Activated CD4-positive, alpha-beta T cell treated with anti-CD3 and anti-CD28 coated beads, Interleukin-2, amount 50 U/mL, for 1 hour (primary cell): Measurements from ENCODE around the gene LRRC46.

ENCODE experiments used
- DNase-seq: peaks from one replicate; pipeline ENCODE4 v3.0.0-alpha.2; 2020

Gene LRRC46, protein sequence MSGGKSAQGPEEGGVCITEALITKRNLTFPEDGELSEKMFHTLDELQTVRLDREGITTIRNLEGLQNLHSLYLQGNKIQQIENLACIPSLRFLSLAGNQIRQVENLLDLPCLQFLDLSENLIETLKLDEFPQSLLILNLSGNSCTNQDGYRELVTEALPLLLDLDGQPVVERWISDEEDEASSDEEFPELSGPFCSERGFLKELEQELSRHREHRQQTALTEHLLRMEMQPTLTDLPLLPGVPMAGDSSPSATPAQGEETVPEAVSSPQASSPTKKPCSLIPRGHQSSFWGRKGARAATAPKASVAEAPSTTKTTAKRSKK

DNA sequence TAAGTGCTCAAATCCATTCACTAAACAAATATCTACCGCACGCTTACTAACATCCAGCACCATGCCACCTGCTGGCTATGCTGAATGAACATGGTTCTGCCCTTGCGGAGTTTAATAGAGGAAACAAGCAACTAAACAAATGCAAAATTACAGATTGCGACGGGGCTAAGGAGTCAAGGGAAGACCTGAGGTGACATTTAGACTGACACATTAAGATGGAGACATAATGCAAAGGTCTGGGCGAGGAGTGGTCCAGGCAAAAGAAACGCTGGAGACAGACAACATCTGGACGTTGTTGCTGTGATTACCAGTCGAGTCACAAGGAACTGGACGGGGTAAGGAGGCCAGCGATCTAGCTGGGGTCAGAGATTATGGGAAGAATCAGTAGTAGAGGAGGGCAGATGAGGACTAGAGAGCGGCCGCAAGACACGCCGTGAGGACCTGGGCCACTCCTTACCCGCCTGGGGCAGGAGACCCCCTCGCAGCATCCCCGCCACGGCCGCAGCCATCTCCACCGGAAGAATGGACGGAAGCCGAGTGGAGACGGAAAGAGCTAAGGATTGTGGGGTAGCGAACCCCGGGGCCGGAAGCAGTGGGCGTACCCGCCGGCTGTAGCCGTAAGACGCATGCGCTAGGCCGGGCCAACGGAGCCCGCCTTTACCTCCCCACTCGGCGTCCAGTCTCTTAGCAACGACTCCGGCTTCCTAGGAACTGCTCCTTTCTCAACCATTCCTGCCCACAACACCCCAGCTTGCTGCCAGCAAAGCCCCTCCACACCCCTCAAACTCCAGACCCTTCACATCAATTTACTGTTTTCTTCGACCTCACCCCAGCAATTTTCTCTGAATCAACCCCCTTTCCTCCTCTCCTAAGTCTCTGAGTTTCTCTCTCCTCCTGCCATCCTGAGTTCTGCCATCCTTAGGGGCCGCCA is at the start of gene LRRC46, which contains the start of gene MRPL10:
LRRC46 (plus strand) TSS at position 668 of the 931 bp plus-strand sequence. CDS start 320 bp downstream, outside the sequence.
MRPL10 (minus strand) TSS at position 539 of the 931 bp plus-strand sequence; CDS start at position 509, 30 bp downstream.
- DNase-seq: peak; percentile 87

DNA sequence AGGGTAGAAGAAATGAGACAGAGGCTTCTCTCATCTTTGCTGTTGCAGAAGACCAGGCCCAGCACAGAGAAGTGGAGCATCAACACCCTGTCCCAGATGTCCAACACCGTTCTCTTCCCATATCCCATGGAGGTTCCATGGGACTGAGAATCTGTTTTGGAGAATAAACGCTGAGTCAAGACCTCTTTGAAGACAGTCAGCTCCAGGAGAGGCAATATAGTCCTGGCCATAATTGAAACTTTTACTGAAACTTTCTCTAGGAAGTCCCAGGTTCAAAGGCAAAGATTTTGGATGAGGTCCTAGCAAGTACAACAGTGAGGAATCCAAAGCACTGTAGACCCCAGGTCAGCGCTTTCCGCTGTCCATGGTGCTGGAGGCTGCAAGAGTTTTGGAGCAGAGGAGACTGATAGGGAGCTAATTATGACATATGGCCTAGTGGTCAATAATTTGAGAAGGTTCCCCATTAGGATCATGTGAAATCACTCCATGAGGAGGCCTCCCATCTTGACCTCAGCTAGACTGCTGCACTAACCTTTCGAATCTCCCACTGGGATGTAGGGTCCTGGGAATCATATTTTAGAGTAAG is 45.8 kb upstream of the LRRC46 start:
- DNase-seq: no peak

DNA sequence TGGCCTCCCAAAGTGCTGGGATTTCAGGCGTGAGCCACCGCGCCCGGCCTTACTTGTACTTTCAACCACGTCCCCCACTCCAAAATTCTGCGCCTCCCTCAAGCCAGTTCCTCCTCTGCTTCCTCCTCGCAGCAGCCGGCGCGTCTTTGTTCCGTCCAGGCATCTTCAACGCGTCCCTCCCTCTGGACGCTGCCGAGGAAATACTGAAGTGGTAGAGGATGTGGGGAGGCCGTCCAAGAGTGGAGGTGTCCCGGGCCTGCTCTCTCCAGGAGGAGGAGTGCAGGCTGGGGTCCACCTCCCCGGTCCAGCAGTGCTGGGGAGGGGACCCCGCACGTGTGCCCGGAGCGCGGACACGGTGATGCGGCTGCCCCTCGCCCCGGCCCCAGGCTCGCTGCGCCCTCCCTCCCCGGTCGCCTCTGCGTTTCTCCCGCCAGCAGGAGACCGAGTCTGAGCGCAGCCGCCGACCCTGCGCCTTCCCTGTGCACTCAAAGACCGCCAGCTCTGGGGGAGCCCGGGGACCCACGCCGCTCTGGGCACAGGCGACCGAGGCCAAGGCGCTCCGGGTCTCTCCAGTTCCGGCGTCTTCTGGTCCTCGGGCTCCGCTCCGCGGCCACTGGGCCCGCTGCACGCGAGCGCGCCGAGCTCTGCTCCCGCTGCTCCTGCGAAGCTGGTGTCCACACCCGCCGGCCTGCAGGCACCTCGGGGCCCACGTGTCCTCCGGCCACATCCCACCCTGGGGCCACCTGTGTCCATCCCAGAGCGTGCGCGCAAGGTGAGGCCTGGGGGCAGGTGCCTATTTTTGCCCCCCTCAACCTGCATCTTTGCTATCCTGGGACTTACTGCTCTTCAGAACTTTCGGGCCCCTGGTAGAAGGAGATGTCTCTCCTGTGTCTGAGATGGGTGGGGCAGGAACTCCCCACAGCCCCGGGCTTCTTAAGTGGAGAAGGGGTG is 41.6 kb upstream of the LRRC46 start:
- DNase-seq: peak; percentile 38

DNA sequence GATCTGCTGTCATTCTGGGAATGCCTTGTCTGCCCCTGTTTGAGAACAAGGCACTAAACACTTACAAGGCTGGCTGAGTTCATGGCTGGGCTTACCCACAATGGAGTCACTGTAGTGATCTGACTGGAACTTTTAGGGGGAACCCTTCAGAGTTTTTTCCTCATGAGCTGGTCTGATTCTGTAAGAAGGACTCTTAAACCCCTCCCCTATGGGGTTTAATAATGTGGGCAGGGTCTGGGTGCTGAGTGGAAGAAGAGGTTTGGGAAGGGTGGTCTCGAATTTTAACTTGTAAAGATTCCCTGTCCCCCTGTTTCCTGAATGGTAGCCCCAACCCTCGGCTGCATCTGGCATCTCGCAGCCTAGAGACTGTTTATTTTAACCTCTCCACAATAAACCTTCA is 40.4 kb upstream of the LRRC46 start:
- no peak for DNase-seq

DNA sequence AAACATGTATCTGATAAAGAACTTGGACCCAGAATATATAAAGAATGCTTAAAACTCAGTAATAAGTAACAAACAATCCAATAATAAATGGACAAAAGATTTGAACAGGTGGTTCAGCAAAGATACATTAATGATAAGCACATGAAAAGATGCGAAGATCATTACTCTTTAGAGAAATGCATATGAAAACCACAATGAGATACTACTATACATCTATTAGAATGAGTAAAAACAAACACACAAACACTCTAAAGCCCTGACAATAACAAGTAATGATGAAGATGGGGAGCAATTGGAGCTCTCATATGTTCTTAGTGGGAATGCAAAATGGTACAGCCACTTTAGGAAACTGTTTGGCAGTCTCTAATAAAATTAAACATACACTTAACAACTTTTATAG is 39.0 kb upstream of the LRRC46 start:
- DNase-seq: no peak

DNA sequence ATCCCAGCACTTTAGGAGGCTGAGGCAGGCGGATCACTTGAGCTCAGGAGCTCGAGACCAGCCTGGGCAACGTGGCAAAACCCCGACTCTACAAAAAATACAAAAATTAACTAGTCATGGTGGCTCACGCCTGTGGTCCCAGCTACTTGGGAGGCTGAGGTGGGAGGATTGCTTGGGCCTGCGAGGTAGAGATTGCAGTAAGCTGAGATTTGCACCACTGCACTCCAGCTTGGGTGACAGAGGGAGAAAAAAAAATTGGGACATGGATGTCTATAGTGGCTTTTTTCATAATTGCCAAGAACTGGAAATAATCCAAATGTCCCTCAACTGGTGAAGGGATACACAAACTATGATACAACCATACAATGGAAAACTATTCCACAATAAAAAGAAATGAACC is 38.5 kb upstream of the LRRC46 start:
- no peak for DNase-seq

DNA sequence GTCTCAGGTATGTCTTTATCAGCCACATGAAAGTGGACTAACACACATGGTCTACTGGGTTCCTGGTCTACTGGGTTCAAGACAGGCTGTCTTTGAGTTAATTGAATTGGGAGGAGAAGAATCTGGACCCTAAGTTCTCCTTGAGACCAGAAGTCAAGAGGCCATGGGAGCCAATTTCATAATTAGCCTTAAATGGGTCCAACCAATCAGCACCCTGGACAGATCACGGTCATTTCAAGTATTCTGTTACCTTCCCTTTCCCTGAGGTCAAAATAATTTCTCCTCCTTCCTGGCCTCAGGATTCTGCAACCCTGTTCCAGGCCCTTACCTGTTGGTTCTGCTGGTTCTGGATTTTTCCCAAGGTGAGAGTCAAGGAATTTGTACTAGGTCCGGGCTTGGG is 33.7 kb upstream of the LRRC46 start:
- no peak for DNase-seq

DNA sequence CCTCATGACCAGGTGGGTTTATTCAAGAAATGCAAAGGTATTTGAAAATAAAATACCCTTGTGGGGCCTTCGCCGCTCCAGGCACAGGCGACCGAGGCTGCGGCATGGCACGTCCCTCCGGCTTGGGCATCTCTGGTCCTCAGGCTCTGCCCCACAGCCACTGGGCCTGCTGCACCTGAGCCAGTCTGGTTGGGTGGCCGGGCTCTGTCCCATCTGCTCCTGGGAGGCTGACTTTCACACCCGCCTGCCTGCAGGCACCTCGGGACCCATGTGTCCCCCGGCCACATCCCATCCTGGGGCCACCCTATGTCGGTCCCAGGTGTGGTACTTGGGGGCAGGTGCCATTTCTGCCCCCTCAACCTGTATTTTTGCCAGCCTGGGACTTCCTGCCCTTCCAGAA is 30.8 kb upstream of the LRRC46 start:
- no peak for DNase-seq

DNA sequence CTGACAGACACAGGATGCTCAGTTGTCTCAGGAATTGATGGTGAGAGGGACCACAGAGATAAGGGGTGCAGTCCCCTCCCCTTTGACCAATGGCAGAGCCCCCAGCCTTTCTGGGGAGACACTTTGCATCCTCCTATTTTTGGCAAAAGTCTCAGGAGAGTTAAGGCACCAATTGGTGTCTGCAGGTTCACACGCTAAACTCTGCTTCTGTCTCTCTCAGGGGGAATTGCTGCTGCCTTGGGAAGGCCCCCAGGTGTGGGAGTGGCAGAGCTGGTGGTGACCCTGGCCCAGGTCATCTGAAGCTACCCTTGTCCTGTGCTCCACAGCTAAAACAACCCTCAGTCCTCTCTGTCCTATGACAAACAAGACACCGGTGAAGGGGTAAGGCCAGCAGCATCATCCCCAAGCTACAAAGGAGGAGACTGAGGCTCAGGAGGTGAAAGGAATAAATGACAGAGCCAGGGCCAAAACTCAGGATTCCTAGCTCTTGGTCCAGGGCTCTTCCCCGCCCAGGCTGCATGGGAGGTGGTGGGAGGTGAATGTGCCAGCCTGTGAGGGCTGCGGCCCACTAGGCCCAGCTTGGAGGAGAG is 30.2 kb upstream of the LRRC46 start:
- DNase-seq: no peak

DNA sequence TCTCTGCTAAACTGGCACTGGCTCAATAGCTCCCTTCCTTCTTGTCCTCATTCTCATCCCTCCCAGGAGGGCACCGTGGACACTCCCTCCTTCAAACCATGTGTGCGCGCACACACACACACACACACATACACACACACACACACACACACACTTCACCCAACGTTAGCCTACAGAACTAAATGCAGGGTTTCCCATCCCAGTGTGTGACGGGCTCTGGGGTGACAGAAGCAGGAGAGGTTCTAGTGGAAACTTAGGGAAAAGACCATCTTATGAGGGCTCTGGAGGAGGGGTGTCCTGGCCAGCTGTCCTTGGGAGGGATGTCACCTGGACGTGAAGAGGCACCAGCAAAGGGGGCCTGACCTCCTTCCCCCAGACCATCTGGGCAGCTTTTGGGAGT is 29.6 kb upstream of the LRRC46 start:
- no peak for DNase-seq

DNA sequence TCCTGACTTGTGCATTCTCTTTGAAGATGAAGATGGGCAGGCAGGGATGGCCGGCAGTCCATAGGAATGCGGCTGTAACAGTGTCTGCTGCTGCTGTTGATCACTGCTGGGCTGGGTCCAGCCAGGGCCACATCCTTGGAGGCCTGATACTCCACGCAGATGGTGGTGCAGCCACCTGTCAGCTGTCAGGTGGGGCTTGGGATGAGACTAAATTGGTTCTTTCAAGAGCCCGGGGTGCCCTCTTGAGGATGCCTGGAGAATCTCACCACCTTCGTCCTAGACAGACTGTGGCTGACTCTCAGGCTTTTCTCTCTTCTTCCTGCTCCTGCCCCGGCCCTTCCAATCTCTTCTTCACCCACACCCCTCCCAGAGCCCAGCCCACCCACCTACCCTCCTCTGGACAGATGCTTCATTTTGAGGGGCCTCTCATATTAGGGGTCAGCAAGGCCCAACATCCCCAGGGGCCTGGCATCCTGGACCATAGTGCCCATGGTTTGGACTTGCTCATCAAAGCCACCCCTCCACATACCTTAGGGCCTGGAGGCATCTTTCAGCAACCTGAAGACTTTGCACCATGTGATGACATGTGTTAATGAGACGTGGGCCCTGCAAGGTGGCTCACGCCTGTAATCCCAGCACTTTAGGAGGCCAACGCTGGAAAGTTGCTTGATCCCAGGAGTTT is 29.0 kb upstream of the LRRC46 start:
- peak; percentile 56 for DNase-seq

DNA sequence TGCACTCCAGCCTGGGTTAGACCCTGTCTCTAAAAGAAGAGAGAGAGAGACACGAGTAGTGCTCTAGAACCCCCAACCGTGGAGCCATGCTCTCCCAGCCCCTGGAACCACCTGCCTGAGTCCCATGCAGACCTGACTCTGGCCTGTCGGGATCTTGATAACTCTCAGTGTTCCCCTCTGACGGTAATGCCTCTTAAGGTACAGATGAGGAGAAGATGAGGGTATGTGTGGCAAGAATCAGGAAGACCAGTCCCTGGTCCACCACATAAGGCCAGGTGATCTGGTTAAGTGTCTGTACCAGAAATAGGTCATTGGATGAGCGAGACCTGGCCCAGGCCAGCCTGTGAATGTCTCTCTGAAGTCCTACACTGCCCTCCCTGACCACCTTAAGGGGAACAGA is 28.3 kb upstream of the LRRC46 start:
- no peak for DNase-seq

DNA sequence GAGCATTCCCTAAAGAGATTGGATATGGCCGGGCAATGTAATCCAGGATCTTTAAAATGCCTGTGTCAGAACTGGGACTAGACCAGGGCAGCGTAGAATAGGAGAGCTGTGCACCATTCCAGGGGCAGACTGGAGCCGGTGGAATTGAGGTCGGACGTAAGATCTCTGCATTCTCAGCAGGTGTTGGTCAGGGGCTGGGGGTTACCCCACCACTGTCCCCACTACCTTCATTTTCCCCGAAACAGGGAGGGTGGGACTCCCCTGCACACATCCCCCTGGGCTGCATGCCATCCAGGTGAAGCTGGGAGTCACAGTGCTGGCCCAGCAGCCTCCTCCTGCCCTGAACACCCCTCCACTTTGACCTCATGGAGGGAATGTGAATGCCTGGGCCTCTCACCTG is 27.7 kb upstream of the LRRC46 start:
- DNase-seq: no peak

DNA sequence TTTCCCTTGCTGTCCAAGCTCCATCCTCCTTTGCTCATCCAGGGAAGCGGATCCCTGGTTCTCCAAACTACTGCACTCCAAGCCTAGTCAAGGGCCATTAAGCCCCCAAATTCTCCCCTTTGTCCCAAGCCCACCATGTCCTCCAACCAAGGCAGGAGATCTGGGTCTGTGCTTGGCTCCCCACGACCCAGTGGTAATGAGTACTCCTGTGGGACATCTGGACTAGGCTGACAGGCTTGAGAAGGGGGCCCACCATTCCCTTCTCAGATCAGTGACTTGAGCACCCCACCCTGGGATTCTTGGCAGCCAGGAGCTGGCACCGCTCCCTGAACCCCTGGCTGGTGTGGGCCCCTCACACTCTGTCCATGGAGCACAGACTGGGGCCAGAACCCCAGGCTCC is 27.0 kb upstream of the LRRC46 start:
- no peak for DNase-seq

DNA sequence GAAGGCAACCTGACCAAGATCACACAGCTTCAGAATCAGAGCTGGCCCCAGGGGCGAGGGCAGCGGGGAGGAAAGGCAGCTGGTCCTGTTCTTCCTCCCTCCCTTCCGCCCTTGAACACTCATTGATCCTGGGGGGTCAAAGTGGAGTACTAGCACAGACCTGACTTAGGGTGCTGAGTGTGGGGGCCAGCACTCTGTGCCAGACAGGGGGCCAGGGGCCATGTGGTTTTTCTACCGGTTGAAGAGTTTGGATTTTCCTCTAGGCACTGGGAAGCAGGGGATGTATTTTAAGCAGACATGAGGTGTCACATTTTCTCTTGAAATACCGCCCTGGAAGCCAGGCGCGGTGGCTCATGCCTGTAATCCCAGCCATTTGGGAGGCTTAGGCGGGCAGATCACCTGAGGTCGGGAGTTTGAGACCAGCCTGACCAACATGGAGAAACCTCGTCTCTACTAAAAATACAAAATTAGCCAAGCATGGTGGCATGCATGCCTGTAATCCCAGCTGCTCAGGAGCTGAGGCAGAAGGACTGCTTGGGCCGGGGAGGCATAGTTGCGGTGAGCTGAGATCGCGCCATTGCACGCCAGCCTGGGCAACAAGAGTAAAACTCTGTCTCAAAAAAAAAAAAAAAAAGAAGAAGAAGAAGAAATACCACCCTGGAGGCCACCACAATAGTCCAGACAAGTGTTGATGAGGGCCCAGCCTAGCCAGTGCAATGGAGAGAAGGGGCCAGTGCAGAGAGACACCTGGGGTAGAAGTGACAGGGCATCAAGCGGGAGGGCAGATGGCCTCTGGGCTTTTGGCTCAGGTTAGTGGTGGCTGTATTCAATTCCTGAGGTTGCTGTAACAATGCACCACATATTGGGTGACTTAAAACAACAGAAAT is 25.2 kb upstream of the LRRC46 start:
- no peak for DNase-seq

DNA sequence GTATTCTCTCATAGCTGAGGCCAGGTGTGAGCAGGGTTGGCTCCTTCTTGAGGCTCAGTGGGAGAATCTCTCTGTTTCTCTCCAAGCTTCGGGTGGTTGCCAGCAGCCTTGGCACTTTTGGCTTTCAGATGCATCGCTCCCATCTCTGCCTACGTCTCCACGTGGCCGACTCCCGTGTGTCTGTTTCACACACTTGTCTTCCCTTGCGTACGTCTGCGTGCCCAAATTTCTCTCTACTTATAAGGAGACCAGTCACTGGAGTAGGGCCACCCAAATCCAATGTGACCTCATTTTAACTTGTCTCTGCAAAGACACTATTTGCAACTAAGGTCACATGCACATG is 24.6 kb upstream of the LRRC46 start:
- no peak for DNase-seq

DNA sequence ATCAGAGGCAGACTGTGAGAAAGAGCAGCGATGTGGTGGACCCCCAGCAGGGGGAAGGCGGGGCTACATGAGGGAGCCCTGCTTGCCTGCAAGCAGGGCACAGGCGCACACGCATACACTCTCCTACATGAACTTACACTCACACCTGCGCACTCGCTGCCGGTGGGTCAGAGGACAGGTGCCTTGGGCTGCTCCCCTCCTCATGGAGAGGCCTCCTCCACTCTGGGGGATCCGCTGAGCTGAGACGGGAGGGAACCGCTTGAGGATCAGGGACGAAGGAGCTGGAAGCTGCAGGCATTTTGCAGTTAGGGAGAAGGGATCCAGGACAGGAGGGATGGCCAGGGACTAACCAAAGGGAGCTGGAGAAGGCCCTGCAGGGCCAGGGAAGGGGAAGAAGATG is 24.0 kb upstream of the LRRC46 start:
- no peak for DNase-seq

DNA sequence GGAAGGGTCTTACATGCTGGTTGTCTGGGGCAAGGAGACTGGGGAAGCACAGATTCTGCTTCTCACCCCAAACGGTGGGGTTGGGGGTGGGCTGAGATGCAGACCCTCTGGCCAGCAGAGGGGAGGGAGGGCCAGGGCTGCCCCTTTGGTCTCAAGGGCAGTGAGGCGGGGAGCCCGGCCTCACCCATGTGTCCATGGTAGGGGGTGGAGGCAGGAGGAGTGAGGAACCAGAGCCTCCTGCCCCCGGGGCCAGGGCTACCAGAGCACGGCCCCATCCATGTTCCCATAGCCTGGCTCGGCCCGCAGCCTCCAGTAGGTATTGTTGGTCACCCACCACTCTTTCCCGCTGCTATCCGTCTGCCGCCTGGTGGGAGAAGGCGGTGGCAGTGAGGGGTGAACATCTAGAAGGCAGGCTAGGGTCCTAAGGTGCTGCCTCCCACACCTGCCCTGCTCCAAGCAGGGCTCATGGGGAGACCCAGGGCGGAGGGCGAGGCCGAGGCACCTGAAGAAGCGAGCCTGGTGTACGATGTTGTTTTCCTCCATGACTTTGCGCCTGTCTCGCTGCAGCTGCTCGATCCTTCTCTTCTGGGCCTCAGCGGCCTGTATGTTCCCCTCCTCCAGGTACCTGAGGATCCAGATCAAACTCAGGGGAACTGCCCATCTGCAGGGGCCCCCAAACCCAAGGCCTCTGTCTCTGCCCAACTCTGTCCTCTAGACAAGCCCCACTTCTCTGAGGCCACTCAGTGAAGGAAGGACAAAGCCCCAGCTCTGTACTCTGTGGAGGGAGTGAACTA is 23.2 kb upstream of the LRRC46 start:
- no peak for DNase-seq

DNA sequence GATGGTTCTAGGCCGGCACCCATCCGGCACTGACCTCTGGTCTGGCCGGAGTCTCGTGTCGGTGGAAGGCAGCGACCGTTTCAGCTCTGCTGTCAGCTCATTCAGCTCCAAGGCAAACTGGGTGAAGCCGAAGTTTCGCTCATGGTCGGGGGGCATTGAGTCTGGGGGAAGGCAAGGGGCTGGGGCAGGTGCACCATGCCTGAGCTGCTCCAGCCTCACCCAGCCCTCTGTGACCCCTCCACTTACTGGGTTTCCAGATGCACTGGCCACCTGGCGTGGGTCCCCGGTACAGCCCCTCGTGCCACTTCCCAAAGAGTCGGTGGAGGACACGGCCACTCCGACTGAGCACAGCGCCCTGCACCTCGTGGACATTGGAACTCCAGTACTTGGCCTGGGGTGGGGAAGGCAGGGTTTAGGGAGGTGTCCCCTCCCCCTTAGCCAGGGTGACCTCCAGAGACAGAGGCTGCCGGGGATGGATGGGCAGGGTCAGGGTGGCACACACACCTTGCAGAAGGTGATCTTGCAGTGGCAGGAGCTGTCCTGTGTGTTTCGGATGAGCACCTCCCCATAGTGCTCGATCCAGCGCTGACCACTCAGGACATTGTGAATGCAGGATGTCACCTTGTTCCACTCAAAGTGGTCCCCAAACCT is 22.5 kb upstream of the LRRC46 start:
- DNase-seq: no peak
